Neural crest cell (in vitro differentiated cells): Measurements from ENCODE around the gene SPSB4. TPM values are rescaled to one million over a fixed set of nuclear protein-coding genes. Genes with fewer than 3 reads are reported as not detected.

Source experiments
- DNase-seq: peaks from one replicate; pipeline ENCODE4 v3.0.0; 2021; ENCODE audit warnings: low read depth, mixed read lengths, low spot score
- H3K27ac Mint-ChIP-seq: one replicate; pipeline ENCODE4 v1.8.0; 2021; ENCODE audit warnings: mild to moderate bottlenecking, mixed read lengths; ENCODE audit not compliant: unreplicated experiment
- H3K27me3 Mint-ChIP-seq: 2 replicates; pipeline ENCODE4 v1.8.0; 2021; ENCODE audit warnings: low read depth, mild to moderate bottlenecking, mixed read lengths
- H3K36me3 Mint-ChIP-seq: 2 replicates; pipeline ENCODE4 v1.8.0; 2021; ENCODE audit warnings: low read depth, mild to moderate bottlenecking, mixed read lengths
- H3K4me1 Mint-ChIP-seq: 2 replicates; pipeline ENCODE4 v1.8.0; 2021; ENCODE audit warnings: mixed read lengths
- H3K4me3 Mint-ChIP-seq: one replicate; pipeline ENCODE4 v1.8.0; 2021; ENCODE audit warnings: mild to moderate bottlenecking, mixed read lengths
- H3K9me3 Mint-ChIP-seq: 2 replicates; pipeline ENCODE4 v1.8.0; 2021; ENCODE audit warnings: mixed read lengths
- total RNA-seq: library from RNA; stranded (reverse); gene quantifications from 2 replicates; pipeline ENCODE4 v1.2.1, GENCODE V29; 2021
- TF ChIP-seq, protein P1 (sequence below): fragments of 200-600 bp; sonication (generic); conservative IDR thresholded peaks from 2 replicates; pipeline ENCODE4 v1.5.0; 2021; ENCODE audit warnings: antibody characterized with exemption, mild to moderate bottlenecking

Gene SPSB4
- total RNA-seq, 1 donor from 2014 or later: 35.1 TPM

DNA sequence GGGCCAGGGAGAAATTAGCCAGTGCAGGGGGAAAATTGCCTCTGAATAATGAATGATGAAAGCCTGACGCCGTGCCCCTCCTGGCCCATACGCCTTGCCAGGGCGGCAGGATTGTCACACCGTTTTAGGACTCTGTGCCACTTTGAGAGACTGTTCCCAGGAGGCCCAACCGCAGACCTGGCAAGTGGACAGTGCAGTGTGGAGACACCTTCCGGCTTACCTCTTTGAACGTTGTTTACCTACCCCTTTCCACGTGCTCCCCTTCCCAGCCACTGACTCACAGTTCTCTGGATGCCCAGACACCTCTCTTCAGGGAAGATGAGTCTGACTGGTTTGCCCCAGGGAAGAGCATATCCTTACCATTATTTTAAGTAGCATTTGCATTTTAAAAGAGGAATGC is 96.5 kb downstream of the SPSB4 start:
- TF ChIP-seq, protein P1, sequence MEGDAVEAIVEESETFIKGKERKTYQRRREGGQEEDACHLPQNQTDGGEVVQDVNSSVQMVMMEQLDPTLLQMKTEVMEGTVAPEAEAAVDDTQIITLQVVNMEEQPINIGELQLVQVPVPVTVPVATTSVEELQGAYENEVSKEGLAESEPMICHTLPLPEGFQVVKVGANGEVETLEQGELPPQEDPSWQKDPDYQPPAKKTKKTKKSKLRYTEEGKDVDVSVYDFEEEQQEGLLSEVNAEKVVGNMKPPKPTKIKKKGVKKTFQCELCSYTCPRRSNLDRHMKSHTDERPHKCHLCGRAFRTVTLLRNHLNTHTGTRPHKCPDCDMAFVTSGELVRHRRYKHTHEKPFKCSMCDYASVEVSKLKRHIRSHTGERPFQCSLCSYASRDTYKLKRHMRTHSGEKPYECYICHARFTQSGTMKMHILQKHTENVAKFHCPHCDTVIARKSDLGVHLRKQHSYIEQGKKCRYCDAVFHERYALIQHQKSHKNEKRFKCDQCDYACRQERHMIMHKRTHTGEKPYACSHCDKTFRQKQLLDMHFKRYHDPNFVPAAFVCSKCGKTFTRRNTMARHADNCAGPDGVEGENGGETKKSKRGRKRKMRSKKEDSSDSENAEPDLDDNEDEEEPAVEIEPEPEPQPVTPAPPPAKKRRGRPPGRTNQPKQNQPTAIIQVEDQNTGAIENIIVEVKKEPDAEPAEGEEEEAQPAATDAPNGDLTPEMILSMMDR: no peak
- H3K27me3 Mint-ChIP-seq: no peaks in the 10 kb centered on the region
- H3K9me3 Mint-ChIP-seq: peaks cover 8% of the 10 kb centered on the region
- peak overlapping the region; percentile 68 for H3K27ac Mint-ChIP-seq
- DNase-seq: no peak
- H3K4me3 Mint-ChIP-seq: peak overlapping the region; percentile 31
- peaks cover 9% of the 10 kb centered on the region for H3K36me3 Mint-ChIP-seq
- peaks cover 23% of the 10 kb centered on the region for H3K4me1 Mint-ChIP-seq

DNA sequence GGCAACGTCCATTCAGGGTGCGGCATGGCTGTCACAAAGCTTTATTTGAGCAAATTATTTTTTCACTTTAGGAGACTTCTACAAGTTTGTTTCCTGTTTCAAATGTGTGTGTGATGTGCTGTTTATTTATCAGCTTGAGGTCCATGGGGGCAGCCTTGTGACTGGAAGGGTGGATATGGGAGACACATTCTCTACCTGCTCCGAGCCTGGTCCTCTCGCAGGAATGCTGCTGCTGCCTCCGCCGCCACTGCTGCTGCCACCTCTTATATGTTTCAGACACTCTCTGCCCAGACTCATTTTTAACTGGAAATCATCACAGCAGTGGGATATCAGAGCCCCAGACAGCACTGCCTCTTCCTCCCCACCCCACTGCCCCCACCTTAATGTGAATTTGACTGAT is 97.0 kb downstream of the SPSB4 start:
- TF ChIP-seq, protein P1: no peak
- Mint-ChIP-seq H3K27me3 (no peaks in the 10 kb centered on the region), H3K36me3 (peaks cover 6% of the 10 kb centered on the region), H3K4me3 (no peak overlapping the region), H3K4me1 (peaks cover 23% of the 10 kb centered on the region), H3K9me3 (peaks cover 5% of the 10 kb centered on the region), H3K27ac (peak overlapping the region; percentile 3)
- DNase-seq: no peak

DNA sequence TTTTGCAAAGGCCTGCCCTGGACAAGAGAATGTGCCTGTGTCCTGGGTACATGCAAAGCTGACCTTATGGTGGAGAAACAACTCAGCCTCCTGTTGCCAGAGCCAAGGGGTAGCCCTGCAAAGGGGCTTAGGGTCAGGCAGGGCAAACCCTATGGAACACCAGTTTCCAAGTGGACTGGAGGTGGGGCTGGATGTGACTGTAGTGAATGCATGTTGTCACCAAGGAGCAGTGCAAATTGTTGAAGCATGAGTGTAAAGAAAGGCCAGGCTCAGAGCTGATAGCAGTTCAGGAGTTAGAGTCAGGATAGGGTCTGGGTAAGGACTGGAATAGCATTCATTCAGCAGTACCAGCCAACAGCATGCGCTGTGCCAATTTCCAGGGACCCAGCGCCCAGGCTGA is 97.6 kb downstream of the SPSB4 start:
- peaks cover 3% of the 10 kb centered on the region for H3K9me3 Mint-ChIP-seq
- H3K36me3 Mint-ChIP-seq: peaks cover 4% of the 10 kb centered on the region
- H3K4me1 Mint-ChIP-seq: peaks cover 23% of the 10 kb centered on the region
- H3K4me3 Mint-ChIP-seq: no peak overlapping the region
- no peak overlapping the region for H3K27ac Mint-ChIP-seq
- TF ChIP-seq, protein P1: no peak
- no peak for DNase-seq
- no peaks in the 10 kb centered on the region for H3K27me3 Mint-ChIP-seq

DNA sequence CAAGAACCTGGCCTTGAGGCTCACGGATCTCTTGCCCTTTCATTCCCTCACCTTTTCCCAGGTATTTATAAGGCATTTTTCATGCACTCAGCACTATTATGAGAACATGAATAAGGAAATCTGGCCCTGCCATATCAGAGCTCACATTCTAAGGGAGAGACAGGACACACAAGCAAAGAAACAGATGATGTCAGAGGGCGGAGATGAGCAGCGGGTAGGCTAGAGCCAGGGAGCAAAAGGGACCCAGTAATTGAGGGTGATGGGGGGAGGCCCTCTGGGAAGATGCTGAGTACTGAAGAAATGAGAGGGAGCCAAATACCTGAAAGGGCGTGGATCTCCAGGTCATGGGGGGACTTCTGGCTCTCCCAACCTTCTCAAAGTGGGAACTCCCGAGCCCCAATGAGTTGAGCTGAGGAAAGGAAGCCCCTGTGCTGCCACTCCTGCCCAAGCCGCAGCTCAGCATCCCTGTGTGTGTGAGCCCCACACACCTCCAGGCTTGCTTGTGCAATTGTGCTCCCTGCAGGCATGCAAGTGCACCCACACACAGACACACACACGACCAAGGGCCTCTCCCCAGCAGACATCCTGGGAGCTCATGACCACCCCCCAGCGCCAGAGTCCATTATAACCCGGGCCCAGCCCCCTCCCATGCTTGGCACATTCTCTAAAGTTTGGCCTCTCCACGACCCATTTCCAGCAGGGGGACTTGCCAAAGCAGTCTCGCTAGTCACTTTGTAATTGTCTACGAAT is 99.1 kb downstream of the SPSB4 start:
- Mint-ChIP-seq H3K4me3 (no peak overlapping the region), H3K4me1 (peaks cover 23% of the 10 kb centered on the region), H3K27ac (no peak overlapping the region), H3K9me3 (no peaks in the 10 kb centered on the region), H3K36me3 (no peaks in the 10 kb centered on the region), H3K27me3 (no peaks in the 10 kb centered on the region)
- DNase-seq: no peak
- TF ChIP-seq, protein P1: no peak

DNA sequence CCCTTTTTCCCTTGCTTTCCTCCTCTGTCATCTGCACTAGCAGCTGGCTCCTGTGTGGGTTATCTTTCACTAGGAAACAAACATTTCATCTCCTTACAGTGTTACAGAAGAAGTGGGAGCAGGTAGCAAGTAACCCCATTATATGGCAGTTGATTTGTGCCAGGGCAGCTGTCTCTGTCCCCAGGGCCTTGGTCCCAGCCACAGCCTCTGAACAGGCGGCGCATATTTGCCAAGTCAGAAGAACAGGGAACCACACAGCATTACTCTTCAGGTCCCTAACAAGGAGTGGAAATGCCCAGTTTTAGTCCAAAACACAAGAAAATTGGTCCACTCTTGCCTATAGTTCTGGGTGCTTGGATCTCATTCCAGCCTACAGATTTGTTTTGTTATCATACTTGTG is 99.8 kb downstream of the SPSB4 start:
- no peak overlapping the region for H3K27ac Mint-ChIP-seq
- H3K4me3 Mint-ChIP-seq: no peak overlapping the region
- no peaks in the 10 kb centered on the region for H3K27me3 Mint-ChIP-seq
- TF ChIP-seq, protein P1: no peak
- peaks cover 23% of the 10 kb centered on the region for H3K4me1 Mint-ChIP-seq
- DNase-seq: no peak
- no peaks in the 10 kb centered on the region for H3K36me3 Mint-ChIP-seq
- no peaks in the 10 kb centered on the region for H3K9me3 Mint-ChIP-seq
